ENCODE results near the gene IGSF6. TPM values are rescaled to one million over a fixed set of nuclear protein-coding genes. Genes with fewer than 3 reads are reported as not detected.

The IGSF6 gene
- polyA plus RNA-seq, 1 donor from 2014 or later: not detected

DNA sequence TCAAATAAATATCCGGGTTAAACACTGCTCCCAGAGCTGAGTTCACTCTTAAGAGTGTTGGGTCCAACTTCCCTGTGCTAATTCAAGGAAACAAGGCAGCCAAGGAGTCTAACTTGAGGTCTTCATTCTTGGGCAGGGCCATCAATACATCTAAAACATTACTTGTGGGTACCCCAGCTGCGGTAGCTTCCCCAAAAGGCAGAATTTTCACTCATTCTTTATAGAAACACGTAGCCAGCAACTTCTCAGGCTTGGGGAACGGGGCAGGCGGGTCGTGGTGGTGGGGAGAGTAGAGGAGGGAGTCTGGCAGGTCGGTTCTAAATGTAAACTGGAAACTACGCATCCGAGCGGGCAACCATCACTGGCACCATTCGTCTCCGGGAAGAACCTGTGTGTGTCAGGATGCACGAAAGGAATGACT, 53.7 kb downstream of the IGSF6 start:
- no peaks in the 10 kb centered on the region for H3K9me2 ChIP-seq (ENCODE audit: insufficient read depth, low read length)
- no peaks in the 10 kb centered on the region for H3K36me3 ChIP-seq (ENCODE audit: insufficient read depth, low read length)
- H3F3A ChIP-seq (ENCODE audit: insufficient read depth, low read length, poor library complexity, severe bottlenecking): no peaks in the 10 kb centered on the region
- H3K4me3 ChIP-seq (ENCODE audit: low read length): peak overlapping the region; percentile 78
- H3K27me3 ChIP-seq (ENCODE audit: insufficient read depth, low read depth, low read length): no peaks in the 10 kb centered on the region
- H3K4me2 ChIP-seq (ENCODE audit: low read length): peak overlapping the region; percentile 90
- H3K9ac ChIP-seq (ENCODE audit: low read length): peak overlapping the region; percentile 94
- no peaks in the 10 kb centered on the region for H4K20me1 ChIP-seq (ENCODE audit: insufficient read depth)
- H3K79me2 ChIP-seq (replicated peaks; ENCODE audit: insufficient read depth, low read length): peaks cover 37% of the 10 kb centered on the region
- H3K9me3 ChIP-seq (ENCODE audit: low read length): no peaks in the 10 kb centered on the region
- TF ChIP-seq, protein P1, sequence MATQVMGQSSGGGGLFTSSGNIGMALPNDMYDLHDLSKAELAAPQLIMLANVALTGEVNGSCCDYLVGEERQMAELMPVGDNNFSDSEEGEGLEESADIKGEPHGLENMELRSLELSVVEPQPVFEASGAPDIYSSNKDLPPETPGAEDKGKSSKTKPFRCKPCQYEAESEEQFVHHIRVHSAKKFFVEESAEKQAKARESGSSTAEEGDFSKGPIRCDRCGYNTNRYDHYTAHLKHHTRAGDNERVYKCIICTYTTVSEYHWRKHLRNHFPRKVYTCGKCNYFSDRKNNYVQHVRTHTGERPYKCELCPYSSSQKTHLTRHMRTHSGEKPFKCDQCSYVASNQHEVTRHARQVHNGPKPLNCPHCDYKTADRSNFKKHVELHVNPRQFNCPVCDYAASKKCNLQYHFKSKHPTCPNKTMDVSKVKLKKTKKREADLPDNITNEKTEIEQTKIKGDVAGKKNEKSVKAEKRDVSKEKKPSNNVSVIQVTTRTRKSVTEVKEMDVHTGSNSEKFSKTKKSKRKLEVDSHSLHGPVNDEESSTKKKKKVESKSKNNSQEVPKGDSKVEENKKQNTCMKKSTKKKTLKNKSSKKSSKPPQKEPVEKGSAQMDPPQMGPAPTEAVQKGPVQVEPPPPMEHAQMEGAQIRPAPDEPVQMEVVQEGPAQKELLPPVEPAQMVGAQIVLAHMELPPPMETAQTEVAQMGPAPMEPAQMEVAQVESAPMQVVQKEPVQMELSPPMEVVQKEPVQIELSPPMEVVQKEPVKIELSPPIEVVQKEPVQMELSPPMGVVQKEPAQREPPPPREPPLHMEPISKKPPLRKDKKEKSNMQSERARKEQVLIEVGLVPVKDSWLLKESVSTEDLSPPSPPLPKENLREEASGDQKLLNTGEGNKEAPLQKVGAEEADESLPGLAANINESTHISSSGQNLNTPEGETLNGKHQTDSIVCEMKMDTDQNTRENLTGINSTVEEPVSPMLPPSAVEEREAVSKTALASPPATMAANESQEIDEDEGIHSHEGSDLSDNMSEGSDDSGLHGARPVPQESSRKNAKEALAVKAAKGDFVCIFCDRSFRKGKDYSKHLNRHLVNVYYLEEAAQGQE (IDR thresholded peaks at IDR 0.05; ENCODE audit: borderline replicate concordance): no peak
- TF ChIP-seq, protein P2, sequence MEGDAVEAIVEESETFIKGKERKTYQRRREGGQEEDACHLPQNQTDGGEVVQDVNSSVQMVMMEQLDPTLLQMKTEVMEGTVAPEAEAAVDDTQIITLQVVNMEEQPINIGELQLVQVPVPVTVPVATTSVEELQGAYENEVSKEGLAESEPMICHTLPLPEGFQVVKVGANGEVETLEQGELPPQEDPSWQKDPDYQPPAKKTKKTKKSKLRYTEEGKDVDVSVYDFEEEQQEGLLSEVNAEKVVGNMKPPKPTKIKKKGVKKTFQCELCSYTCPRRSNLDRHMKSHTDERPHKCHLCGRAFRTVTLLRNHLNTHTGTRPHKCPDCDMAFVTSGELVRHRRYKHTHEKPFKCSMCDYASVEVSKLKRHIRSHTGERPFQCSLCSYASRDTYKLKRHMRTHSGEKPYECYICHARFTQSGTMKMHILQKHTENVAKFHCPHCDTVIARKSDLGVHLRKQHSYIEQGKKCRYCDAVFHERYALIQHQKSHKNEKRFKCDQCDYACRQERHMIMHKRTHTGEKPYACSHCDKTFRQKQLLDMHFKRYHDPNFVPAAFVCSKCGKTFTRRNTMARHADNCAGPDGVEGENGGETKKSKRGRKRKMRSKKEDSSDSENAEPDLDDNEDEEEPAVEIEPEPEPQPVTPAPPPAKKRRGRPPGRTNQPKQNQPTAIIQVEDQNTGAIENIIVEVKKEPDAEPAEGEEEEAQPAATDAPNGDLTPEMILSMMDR (IDR thresholded peaks at IDR 0.05; ENCODE audit: poor library complexity, severe bottlenecking): no peak
- TF ChIP-seq MXI1 (conservative IDR thresholded peaks at IDR 0.05; ENCODE audit: poor library complexity, severe bottlenecking) (no peak), SMC3 (conservative IDR thresholded peaks at IDR 0.05; ENCODE audit: poor library complexity) (no peak), POLR2AphosphoS5 (IDR thresholded peaks at IDR 0.05) (no peak), EP300 (conservative IDR thresholded peaks at IDR 0.05; ENCODE audit: poor library complexity, severe bottlenecking) (no peak), RAD21 (conservative IDR thresholded peaks at IDR 0.05) (no peak), TAF1 (IDR thresholded peaks at IDR 0.05; ENCODE audit: low read depth) (no peak), EZH2 (IDR thresholded peaks at IDR 0.05; ENCODE audit: borderline replicate concordance, insufficient read depth, low read length, poor library complexity, severe bottlenecking) (no peak)
- H3K27ac ChIP-seq (ENCODE audit: low read length): peak overlapping the region; percentile 85
- peak overlapping the region; percentile 96 for H2AFZ ChIP-seq (ENCODE audit: low read depth, low read length)

DNA sequence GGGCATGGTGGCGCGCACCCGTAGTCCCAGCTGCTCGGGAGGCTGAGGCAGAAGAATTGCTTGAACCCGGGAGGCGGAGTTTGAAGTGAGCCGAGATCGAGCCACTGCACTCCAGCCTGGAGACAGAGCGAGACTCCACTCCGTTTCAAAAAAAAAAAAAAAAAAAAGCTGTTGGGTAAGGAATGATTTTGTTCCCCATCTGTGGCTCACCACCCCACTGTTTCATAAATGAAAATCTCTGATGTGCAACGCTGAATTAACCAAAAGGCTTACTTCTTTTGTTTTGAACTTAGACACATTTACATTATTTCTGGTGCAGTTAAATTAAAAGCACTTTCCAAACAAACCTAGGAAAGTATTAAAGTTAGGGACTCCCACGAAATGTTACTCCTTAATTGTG, 54.2 kb downstream of the IGSF6 start:
- Histone ChIP-seq H2AFZ (ENCODE audit: low read depth, low read length) (peak overlapping the region; percentile 96), H3K79me2 (replicated peaks; ENCODE audit: insufficient read depth, low read length) (peaks cover 32% of the 10 kb centered on the region), H3K36me3 (ENCODE audit: insufficient read depth, low read length) (no peaks in the 10 kb centered on the region), H3K4me3 (ENCODE audit: low read length) (peak overlapping the region; percentile 78), H3K9me2 (ENCODE audit: insufficient read depth, low read length) (no peaks in the 10 kb centered on the region), H3K27ac (ENCODE audit: low read length) (peak overlapping the region; percentile 85), H3K27me3 (ENCODE audit: insufficient read depth, low read depth, low read length) (no peaks in the 10 kb centered on the region), H3K9me3 (ENCODE audit: low read length) (no peaks in the 10 kb centered on the region), H4K20me1 (ENCODE audit: insufficient read depth) (no peaks in the 10 kb centered on the region), H3K4me2 (ENCODE audit: low read length) (peak overlapping the region; percentile 90), H3F3A (ENCODE audit: insufficient read depth, low read length, poor library complexity, severe bottlenecking) (no peaks in the 10 kb centered on the region), H3K9ac (ENCODE audit: low read length) (peak overlapping the region; percentile 94)
- TF ChIP-seq EZH2 (IDR thresholded peaks at IDR 0.05; ENCODE audit: borderline replicate concordance, insufficient read depth, low read length, poor library complexity, severe bottlenecking) (no peak), SMC3 (conservative IDR thresholded peaks at IDR 0.05; ENCODE audit: poor library complexity) (no peak), RAD21 (conservative IDR thresholded peaks at IDR 0.05) (no peak), MXI1 (conservative IDR thresholded peaks at IDR 0.05; ENCODE audit: poor library complexity, severe bottlenecking) (no peak), POLR2AphosphoS5 (IDR thresholded peaks at IDR 0.05) (no peak), TAF1 (IDR thresholded peaks at IDR 0.05; ENCODE audit: low read depth) (no peak), EP300 (conservative IDR thresholded peaks at IDR 0.05; ENCODE audit: poor library complexity, severe bottlenecking) (no peak)
- TF ChIP-seq, protein P1 (IDR thresholded peaks at IDR 0.05; ENCODE audit: borderline replicate concordance): no peak
- TF ChIP-seq, protein P2 (IDR thresholded peaks at IDR 0.05; ENCODE audit: poor library complexity, severe bottlenecking): no peak

All from neural cell (in vitro differentiated cells).